ENCODE results near the gene BCAT1. TPM values are rescaled to one million over a fixed set of nuclear protein-coding genes. Genes with fewer than 3 reads are reported as not detected.

BCAT1 gene
- total and polyA plus RNA-seq, 2 experiments from 2014 or later = 46.4 to 72.8 TPM

DNA sequence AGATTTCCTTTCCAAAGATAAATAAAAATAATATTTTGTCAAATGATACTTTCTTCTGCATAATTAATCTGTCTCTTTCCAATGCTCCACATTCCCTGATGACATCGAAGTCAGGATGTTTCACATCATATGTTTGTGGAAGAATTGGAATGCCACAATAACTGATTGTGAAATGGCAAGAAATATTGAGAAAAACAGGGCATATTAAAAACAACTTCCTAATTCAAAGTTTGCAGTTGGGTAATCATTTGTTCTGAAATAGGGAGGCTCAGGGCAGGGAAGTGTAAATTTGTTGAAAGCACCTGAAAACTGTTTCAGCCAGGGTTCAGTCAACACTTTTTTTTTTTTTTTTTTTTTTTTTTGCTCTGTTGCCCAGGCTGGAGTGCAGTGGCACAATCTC is 50.7 kb downstream of the BCAT1 start:
- Histone ChIP-seq H3K79me2 (peaks cover under 1% of the 10 kb centered on the region), H3K9me3 (ENCODE audit: low read depth) (no peaks in the 10 kb centered on the region), H3K27me3 (peaks cover 22% of the 10 kb centered on the region), H3K4me3 (no peak overlapping the region), H3K4me2 (no peak overlapping the region), H4K20me1 (ENCODE audit: insufficient read depth, poor library complexity, severe bottlenecking) (no peaks in the 10 kb centered on the region), H3K36me3 (replicated peaks; ENCODE audit: insufficient read depth, low read depth) (no peaks in the 10 kb centered on the region), H3K27ac (no peak overlapping the region), H3K4me1 (ENCODE audit: insufficient read depth) (peaks cover 11% of the 10 kb centered on the region), H2AFZ (no peak overlapping the region), H3K9me2 (replicated peaks; ENCODE audit: insufficient read depth) (no peaks in the 10 kb centered on the region)
- 94% methylated on average over 1 of the region's 1 CpG for WGBS (ENCODE audit: low lambda C conversion rate, missing lambda C conversion rate)
- TF ChIP-seq EZH2phosphoT487 (IDR thresholded peaks at IDR 0.05; ENCODE audit: low read depth, severe bottlenecking, unreplicated experiment) = no peak
- TF ChIP-seq, protein P1, sequence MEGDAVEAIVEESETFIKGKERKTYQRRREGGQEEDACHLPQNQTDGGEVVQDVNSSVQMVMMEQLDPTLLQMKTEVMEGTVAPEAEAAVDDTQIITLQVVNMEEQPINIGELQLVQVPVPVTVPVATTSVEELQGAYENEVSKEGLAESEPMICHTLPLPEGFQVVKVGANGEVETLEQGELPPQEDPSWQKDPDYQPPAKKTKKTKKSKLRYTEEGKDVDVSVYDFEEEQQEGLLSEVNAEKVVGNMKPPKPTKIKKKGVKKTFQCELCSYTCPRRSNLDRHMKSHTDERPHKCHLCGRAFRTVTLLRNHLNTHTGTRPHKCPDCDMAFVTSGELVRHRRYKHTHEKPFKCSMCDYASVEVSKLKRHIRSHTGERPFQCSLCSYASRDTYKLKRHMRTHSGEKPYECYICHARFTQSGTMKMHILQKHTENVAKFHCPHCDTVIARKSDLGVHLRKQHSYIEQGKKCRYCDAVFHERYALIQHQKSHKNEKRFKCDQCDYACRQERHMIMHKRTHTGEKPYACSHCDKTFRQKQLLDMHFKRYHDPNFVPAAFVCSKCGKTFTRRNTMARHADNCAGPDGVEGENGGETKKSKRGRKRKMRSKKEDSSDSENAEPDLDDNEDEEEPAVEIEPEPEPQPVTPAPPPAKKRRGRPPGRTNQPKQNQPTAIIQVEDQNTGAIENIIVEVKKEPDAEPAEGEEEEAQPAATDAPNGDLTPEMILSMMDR (IDR thresholded peaks at IDR 0.05; ENCODE audit: poor library complexity) = no peak
- no peak for TF ChIP-seq EZH2 (IDR thresholded peaks at IDR 0.05; ENCODE audit: borderline replicate concordance)
- DNase-seq (ENCODE audit: low spot score) = no peak

DNA sequence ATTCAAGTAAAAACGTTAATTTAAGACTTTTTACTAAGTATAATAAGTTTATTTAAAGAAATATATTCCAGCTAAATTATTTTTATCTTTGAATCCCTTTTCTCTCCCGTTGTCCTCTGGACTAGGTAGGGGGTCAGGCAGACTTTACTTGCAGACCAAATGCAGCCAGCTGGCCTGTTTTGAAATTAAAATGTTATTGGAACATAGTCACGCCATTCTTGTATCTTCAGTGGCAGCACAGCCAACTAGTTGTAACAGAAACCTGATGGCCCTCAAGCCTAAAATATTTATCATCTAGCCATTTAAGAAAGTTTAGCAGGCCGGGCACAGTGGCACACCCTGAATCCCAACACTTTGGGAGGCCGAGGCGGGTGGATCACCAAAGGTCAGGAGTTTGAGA is 52.7 kb downstream of the BCAT1 start:
- Histone ChIP-seq H3K9me2 (replicated peaks; ENCODE audit: insufficient read depth) (no peaks in the 10 kb centered on the region), H3K27ac (no peak overlapping the region), H3K4me1 (ENCODE audit: insufficient read depth) (no peaks in the 10 kb centered on the region), H4K20me1 (ENCODE audit: insufficient read depth, poor library complexity, severe bottlenecking) (no peaks in the 10 kb centered on the region), H2AFZ (no peak overlapping the region), H3K27me3 (peaks cover 2% of the 10 kb centered on the region), H3K79me2 (no peaks in the 10 kb centered on the region), H3K4me3 (no peak overlapping the region), H3K9me3 (ENCODE audit: low read depth) (no peaks in the 10 kb centered on the region), H3K4me2 (no peak overlapping the region), H3K36me3 (replicated peaks; ENCODE audit: insufficient read depth, low read depth) (no peaks in the 10 kb centered on the region)
- 89% methylated on average over 6 of the region's 6 CpGs for WGBS (ENCODE audit: low lambda C conversion rate, missing lambda C conversion rate)
- no peak for DNase-seq (ENCODE audit: low spot score)
- TF ChIP-seq, protein P1 (IDR thresholded peaks at IDR 0.05; ENCODE audit: poor library complexity) = no peak
- TF ChIP-seq EZH2phosphoT487 (IDR thresholded peaks at IDR 0.05; ENCODE audit: low read depth, severe bottlenecking, unreplicated experiment) (no peak), EZH2 (IDR thresholded peaks at IDR 0.05; ENCODE audit: borderline replicate concordance) (no peak)

DNA sequence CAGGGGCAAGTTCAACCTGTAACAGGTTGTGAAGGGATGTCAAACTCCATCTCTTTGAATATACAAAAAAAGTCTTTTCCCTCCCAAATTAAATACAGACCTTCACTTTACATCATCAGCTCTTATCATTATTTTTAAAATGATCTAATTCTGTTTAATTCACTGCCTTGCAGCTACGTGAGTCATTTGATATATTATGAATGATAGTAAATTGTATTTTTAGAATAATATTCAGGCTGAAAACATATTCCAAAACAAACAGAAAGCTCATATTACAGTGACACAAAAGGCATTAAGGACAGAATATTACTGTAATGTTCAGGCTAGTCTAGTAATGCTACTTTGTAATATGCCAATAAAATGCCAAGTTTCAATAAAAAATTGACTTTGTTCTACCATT is 53.3 kb downstream of the BCAT1 start:
- no peaks in the 10 kb centered on the region for H3K9me3 ChIP-seq (ENCODE audit: low read depth)
- H3K27me3 ChIP-seq = no peaks in the 10 kb centered on the region
- no peaks in the 10 kb centered on the region for H4K20me1 ChIP-seq (ENCODE audit: insufficient read depth, poor library complexity, severe bottlenecking)
- no peak overlapping the region for H2AFZ ChIP-seq
- H3K27ac ChIP-seq = no peak overlapping the region
- H3K36me3 ChIP-seq (replicated peaks; ENCODE audit: insufficient read depth, low read depth) = no peaks in the 10 kb centered on the region
- no peak overlapping the region for H3K4me3 ChIP-seq
- WGBS (ENCODE audit: low lambda C conversion rate, missing lambda C conversion rate) = 88% methylated on average over 1 of the region's 1 CpG
- no peaks in the 10 kb centered on the region for H3K9me2 ChIP-seq (replicated peaks; ENCODE audit: insufficient read depth)
- no peak for DNase-seq (ENCODE audit: low spot score)
- H3K4me1 ChIP-seq (ENCODE audit: insufficient read depth) = no peaks in the 10 kb centered on the region
- no peaks in the 10 kb centered on the region for H3K79me2 ChIP-seq
- no peak for TF ChIP-seq EZH2 (IDR thresholded peaks at IDR 0.05; ENCODE audit: borderline replicate concordance)
- TF ChIP-seq EZH2phosphoT487 (IDR thresholded peaks at IDR 0.05; ENCODE audit: low read depth, severe bottlenecking, unreplicated experiment) = no peak
- TF ChIP-seq, protein P1 (IDR thresholded peaks at IDR 0.05; ENCODE audit: poor library complexity) = no peak
- H3K4me2 ChIP-seq = no peak overlapping the region

DNA sequence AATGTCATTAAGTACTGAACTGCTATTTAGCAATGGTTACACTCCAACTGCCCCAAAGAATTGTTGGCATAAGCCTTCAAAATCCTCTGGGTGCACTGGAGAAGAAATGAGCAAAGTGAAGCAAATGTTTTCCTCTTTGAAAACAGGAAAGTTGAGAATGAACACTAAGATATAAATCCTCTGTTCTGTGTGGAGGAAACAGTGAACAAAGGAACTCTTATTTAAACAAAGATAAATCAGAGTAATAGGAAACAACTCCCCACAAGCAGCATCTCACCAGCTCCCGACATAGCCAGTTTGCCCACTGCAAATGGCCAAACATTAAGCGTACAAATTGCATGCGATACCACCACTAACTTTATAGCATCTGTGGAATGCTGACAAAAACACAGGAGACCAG is 54.0 kb downstream of the BCAT1 start:
- Histone ChIP-seq H3K9me2 (replicated peaks; ENCODE audit: insufficient read depth) (no peaks in the 10 kb centered on the region), H3K9me3 (ENCODE audit: low read depth) (no peaks in the 10 kb centered on the region), H3K4me2 (no peak overlapping the region), H3K36me3 (replicated peaks; ENCODE audit: insufficient read depth, low read depth) (no peaks in the 10 kb centered on the region), H3K27ac (no peak overlapping the region), H3K79me2 (no peaks in the 10 kb centered on the region), H3K4me1 (ENCODE audit: insufficient read depth) (no peaks in the 10 kb centered on the region), H3K4me3 (no peak overlapping the region), H3K27me3 (no peaks in the 10 kb centered on the region), H2AFZ (no peak overlapping the region), H4K20me1 (ENCODE audit: insufficient read depth, poor library complexity, severe bottlenecking) (no peaks in the 10 kb centered on the region)
- DNase-seq (ENCODE audit: low spot score) = no peak
- WGBS (ENCODE audit: low lambda C conversion rate, missing lambda C conversion rate) = 47% methylated on average over 3 of the region's 3 CpGs
- no peak for TF ChIP-seq EZH2 (IDR thresholded peaks at IDR 0.05; ENCODE audit: borderline replicate concordance)
- TF ChIP-seq, protein P1 (IDR thresholded peaks at IDR 0.05; ENCODE audit: poor library complexity) = no peak
- no peak for TF ChIP-seq EZH2phosphoT487 (IDR thresholded peaks at IDR 0.05; ENCODE audit: low read depth, severe bottlenecking, unreplicated experiment)

All from hepatocyte (in vitro differentiated cells).